Endothelial cell of hepatic sinusoid (primary cell): ENCODE results near the gene TNIK.
"Not testable (repeated sequence)": the region's sequence is repeated elsewhere in the genome, so short reads cannot be mapped to it uniquely, and the experiment has no call there.

Source experiments
- in situ Hi-C: cut with HindIII; loops from 2 replicates; pipeline ENCODE4 v1.10.0; 2017; ENCODE audit warnings: low sequenced_read_pairs

TNIK gene

GRCh38 chr3:171422855-171423254 is 37.4 kb downstream of the TNIK start:
- in situ Hi-C loops, result not testable (repeated sequence)

DNA sequence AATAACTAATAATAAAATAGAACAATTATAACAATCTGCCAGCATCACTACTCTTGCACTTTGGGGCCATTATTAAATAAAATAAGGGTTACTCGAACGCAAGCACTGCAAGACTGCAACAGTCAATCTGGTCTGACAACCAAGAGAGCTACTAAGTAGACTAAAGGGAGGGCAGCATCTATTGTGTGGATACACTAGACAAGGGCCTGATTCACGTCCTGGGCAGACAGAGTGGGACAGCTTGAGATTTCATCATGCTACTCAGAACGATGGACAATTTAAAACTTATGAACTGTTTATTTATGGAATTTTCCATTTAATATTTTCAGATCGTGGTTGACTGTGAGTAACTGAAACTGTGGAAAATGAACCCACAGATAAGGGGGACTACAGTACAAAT is 39.5 kb downstream of the TNIK start:
- in situ Hi-C loops, result no loop called here

- in situ Hi-C loops, result no loop called here
Measured at GRCh38 chr3:171419457-171419856, 40.7 kb downstream of the TNIK start.

GRCh38 chr3:171417813-171418212 is 42.4 kb downstream of the TNIK start:
- in situ Hi-C loops, result no loop called here

- in situ Hi-C loops, result no loop called here
Measured at GRCh38 chr3:171417137-171417536, 43.1 kb downstream of the TNIK start.

DNA sequence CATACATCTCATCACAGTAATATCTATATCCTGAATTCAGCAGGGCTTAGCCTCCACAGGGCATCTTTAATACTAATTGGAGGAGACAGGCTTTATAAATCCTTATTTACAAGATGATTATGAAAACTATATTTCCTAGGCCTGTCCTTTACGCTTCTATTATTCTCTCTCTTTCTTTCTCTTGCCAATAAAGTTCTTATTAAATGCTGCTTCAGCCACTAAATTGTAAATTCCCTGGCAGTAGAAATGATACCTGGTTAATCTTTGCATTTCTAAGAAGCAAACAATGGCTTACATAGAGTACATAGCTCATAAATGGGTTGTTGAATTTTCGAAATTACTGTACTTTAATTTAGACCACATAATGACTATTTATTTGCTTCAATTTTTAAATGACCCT is 43.5 kb downstream of the TNIK start:
- in situ Hi-C loops, result no loop called here

GRCh38 chr3:171416061-171416460 is 44.1 kb downstream of the TNIK start:
- in situ Hi-C loops, result no loop called here

DNA sequence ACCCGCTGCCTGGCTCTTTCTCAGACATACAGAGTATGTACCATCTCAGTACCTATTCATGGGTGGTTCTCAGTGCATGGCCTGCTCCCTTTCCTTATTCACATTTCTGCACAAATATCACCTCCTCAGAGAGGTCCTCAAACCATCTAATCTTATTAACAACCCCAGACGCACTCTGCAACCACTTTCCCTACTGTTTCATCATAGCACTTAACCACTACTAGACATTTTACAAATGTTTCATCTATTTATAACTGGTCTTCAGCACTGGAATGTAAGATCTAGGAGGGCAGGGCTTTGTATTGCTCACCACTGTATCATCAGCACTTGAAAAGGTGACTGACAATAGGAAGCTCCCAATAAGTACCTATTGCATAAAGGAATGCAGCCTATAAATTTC is 45.1 kb downstream of the TNIK start:
- in situ Hi-C loops, result no loop called here

DNA sequence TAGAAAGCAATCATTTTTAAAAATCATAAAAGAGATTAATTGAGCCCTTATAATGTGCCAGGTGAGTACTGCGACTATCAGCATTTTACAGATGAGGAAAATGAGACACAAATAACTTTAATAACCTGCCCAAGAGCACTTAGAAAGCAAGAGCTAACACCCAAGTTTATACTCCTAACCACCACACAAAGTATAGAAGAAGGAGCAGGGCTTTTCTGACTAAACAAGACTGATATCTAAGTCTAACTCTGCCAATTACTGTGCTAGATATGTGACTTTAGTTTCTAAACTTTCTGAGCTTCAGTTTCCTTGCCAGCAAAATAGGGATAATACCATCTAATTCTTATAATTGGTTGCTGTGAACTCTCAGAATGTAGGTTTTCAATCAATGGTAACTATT is 47.7 kb downstream of the TNIK start:
- in situ Hi-C loops, result no loop called here

- in situ Hi-C loops, result no loop called here
Measured at GRCh38 chr3:171412054-171412453, 48.2 kb downstream of the TNIK start.

- in situ Hi-C loops, result no loop called here
Measured at GRCh38 chr3:171410186-171410585, 50.0 kb downstream of the TNIK start.

DNA sequence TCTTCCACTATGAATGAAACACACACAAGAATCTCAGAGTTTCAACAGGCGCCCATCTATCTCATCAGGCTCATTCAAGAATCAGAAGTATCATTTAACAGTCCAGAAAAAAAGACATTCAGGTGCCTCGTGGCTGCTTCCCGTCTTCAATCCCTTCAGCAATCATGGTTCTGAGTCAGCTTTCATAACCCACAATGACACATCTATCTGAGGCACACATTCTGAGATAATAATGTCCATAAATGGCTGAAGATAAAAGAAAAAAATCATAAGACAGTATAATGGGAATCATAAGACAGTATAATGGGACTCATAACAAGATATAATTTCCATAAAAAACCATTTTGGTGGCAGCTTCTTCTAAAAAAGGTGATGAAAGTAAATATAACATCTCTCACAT is 52.4 kb downstream of the TNIK start:
- in situ Hi-C loops, result loop anchor here (5.0 kb wide), 1 partner anchor 85 kb away; no protein-coding TSS in a partner anchor

DNA sequence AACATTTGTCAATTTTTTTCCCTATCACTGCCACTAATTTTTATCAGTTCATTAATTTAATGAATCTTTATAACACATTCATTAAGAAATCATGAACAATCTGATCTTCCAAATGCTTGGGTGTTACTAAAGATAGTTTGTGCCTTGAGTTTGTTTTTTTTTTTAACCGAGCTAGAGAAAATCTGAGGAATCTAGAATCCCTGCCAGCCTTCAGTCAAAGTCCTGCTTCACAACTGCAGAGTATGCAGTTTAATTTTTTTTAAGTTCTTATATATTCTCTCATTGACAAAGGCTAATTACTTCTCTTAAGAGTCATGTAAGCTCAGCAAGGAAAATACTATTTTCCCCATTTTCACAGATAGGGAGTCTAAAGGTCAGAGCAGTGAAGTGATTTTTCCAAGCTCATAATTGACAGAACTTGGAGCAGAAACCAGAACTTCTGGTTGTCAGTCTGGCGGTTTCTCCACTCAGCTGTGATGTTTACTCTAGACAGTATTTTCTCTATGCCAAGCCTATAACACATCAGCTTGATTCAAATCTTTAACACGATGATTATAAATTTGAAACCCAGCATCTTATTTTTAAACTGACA is 55.7 kb downstream of the TNIK start:
- in situ Hi-C loops, result no loop called here

DNA sequence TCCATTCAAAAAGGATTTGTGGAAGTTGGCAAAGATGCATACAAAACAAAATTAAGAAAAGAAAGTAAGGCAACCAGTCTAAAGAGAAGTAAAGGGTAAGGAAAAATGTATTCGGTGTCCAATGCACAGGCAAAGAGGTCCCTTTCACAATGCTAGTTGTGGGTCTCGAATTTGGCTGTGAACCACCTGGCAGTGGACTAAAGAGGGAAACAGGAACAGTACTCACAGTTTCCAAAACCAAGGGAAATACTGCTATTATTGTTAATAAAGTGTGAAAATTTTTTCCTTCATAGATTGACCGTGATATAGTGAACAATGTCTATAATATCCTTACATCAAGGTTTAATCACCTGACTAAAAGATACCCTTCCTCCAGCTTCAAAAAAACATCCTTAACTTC is 57.9 kb downstream of the TNIK start:
- in situ Hi-C loops, result no loop called here

DNA sequence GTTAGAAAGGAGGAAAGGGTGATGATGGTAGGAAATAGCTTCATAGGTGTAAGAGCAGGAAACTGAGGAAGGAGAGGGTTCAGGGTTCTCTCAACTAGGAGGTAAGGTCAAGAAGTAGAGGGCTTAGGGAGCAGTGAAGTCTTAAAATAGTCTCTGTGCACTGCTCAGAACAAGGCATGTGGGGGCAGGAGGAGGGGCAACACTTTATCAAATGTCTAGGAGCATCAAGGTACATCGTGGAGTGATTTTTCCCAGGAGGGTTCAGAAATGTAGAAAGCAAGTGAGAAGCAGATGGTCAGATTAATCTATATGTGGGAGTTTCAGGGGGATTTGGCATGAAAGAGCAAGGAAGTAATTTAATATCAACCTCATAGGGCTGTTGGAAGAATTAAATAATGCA is 58.8 kb downstream of the TNIK start:
- in situ Hi-C loops, result no loop called here

DNA sequence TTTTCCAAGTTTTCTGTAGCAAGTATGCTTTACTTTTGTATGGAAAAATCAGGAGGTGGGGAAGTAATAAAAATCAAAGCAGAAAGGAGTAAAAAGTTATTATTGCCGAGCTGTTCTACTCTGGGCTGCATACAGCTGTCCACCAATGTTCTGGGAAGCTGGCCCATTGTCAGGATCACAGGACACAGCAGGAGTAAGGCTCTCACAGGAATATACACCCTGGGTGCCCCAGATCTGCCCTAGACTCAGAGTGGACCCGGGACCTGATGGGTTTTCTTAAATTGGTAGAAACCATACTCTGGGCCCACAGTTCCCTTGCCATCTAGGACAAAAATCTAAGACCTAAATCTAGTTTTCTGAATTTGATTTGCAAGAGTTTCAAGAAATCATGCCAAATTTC is 60.4 kb downstream of the TNIK start:
- in situ Hi-C loops, result no loop called here

GRCh38 chr3:171398343-171398742 is 61.9 kb downstream of the TNIK start:
- in situ Hi-C loops, result no loop called here

- in situ Hi-C loops, result no loop called here
Measured at GRCh38 chr3:171397089-171397488, 63.1 kb downstream of the TNIK start.

DNA sequence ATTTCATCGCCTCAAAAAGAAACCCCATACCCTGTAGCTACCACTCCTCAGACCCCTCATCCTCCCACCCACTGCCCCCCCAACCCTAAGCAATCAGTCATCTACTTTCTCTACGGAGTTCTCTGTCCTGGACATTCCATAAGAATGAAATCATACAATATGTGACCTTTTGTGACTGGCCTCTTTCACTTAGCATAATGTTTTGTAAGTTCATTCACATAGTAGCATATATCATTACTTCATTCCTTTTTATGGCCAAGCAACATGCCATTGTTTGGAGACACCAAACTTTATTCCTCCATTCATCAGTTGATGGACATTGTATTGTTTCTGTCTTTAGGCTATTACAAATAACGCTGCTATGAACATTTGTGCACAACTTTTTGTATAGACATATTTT is 64.2 kb downstream of the TNIK start:
- in situ Hi-C loops, result no loop called here

DNA sequence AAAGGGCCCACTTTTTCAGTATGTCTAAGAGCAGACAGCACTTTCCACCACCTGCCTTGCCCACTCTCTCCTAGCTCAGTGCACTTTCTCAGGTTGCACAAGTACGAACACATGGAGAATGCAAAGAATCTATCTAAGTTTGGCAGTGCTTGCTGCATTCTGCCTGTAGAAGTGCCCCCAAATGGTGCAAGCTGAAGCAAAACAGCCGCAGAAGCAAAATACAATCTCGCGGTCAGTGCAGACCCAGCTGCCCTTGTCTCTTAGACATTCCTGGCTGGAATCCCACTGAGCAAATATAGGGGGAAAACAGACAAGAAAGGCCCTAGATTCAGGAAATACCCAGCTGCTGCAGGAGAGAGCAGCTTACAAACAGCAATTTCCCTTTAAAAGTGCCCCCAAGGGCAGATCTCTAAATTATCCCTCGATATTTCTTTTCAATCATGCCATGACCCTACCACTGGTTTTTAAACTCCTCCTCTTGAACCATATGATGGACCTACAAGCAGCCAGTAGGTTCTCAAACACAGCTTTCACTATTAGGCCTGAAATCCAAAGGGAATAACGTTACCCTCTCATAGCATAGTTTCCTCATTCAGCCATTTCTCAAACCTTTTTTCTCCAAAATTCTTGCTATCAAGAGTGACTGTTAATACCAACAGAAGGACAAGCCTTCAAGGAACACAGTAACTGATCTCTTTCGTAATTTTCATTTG is 67.0 kb downstream of the TNIK start:
- in situ Hi-C loops, result no loop called here

GRCh38 chr3:171391432-171391831 is 68.8 kb downstream of the TNIK start:
- in situ Hi-C loops, result no loop called here

- in situ Hi-C loops, result no loop called here
Measured at GRCh38 chr3:171390051-171390941, 69.9 kb downstream of the TNIK start.
